Measurements from ENCODE around the gene CRKL.

The CRKL gene

DNA sequence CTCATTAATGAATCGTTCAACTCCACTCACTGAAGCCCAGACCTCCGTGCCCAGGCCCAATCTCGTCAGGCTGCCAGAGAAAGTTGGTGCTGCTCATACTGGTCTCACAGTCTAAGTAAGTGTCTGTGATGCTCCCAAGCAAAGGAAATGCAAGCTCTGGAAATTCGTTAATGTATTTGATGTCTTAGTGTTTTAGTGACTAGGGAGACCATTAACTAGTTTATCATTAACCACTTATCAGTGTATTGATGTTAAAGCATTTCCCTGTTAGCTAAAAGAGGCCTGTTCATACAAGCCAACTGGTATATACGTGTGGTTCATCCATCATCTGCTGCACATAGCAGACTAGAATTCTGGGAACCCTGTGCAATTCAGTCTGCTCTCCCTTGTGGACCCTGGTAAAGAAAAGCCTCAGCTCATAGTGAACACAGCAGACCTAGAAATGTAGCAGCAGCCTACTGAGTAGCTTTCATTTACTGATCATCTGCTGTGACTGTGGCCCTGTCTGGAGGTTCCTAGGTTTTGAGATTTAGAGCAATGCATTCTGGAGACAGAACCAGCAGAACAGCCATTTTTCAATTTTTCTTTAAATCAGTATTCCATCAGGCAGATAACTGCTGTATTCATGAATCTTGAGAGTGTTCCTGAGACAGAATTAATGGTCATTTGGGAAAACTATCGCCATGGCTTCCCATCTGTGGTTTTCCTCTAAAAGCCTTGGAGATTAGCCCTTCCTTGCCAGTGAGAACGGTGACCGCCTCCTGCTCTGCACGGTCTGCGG, 34.1 kb downstream of the CRKL start:
- no peak for DNase-seq (ENCODE audit: low read depth)
- H3K4me3 ChIP-seq (replicated peaks; ENCODE audit: low read depth, low read length): no peak overlapping the region
- no peak for TF ChIP-seq CTCF (IDR thresholded peaks at IDR 0.05; ENCODE audit: low read length, missing control alignments)

- no peak overlapping the region for H3K4me3 ChIP-seq (replicated peaks; ENCODE audit: low read depth, low read length)
- no peak for DNase-seq (ENCODE audit: low read depth)
- TF ChIP-seq CTCF (IDR thresholded peaks at IDR 0.05; ENCODE audit: low read length, missing control alignments): no peak
Observed at GRCh38 chr22:20951932-20952380, 34.7 kb downstream of the CRKL start.

- H3K4me3 ChIP-seq (replicated peaks; ENCODE audit: low read depth, low read length): no peak overlapping the region
- TF ChIP-seq CTCF (IDR thresholded peaks at IDR 0.05; ENCODE audit: low read length, missing control alignments): no peak
- DNase-seq (ENCODE audit: low read depth): no peak
Observed at GRCh38 chr22:20952544-20953341, 35.5 kb downstream of the CRKL start.

GRCh38 chr22:20953342-20953608, 36.1 kb downstream of the CRKL start:
- no peak for TF ChIP-seq CTCF (IDR thresholded peaks at IDR 0.05; ENCODE audit: low read length, missing control alignments)
- DNase-seq (ENCODE audit: low read depth): no peak
- H3K4me3 ChIP-seq (replicated peaks; ENCODE audit: low read depth, low read length): no peak overlapping the region

DNA sequence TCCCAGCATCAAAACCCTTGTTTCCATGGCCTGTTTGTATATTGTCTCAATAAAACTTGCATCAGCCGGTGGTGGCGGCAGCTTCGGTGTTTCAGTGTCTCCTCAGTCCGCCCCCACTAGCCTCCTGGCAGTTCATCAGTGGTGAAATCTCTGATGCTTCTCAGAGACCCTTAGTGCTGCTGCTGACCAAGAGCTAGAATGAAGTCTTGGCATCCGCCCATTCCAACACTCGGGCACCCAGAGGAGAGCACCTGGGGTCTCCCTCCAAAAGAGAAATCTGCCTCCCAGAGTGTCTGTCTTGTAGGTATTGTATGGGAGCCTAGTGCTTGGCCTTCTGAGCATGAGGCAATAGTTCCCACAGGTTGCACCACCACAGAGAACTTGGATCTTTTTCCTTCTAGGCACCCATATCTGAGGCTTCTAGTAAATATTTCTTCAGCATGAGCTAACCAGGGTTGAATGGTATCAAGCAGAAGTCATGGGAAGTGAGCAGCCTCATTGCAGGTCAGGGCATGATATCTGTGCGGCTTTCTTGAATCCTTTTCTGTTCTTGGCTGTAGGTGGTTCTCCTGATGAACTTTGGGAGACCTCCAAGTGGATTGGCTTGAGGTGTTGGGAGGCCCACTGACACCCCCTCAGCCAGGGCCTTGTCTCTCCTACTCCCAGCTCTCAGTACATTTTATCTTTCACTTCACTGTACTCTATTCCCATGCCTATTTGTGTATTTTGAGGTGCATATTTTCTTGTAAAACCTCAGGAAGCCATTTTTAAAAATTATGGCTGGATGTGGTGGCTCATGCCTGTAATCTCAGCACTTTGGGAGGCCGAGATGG, 36.7 kb downstream of the CRKL start:
- no peak for TF ChIP-seq CTCF (IDR thresholded peaks at IDR 0.05; ENCODE audit: low read length, missing control alignments)
- peak; percentile 75 for DNase-seq (ENCODE audit: low read depth)

DNA sequence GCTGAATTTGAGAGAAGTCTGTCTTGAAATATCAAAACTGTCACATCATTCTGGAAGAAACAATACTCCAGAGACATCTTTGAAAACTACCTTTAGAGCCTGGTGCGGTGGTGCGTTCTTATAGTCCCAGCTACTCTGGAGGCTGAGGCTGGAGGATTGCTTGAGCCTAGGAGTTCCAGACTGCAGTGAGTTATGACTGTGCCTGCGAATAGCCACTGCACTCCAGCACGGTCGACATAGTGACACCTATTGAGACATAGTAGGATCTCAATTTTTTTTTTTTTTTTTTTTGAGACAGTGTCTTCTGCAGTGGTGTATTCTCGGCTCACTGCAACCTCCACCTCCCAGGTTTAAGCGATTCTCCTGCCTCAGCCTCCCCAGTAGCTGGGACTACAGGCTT, 38.3 kb downstream of the CRKL start:
- DNase-seq (ENCODE audit: low read depth): no peak
- no peak for TF ChIP-seq CTCF (IDR thresholded peaks at IDR 0.05; ENCODE audit: low read length, missing control alignments)
- no peak overlapping the region for H3K4me3 ChIP-seq (replicated peaks; ENCODE audit: low read depth, low read length)

More for the DNA sequence above, 36.7 kb downstream of the CRKL start:
- no peak overlapping the region for H3K4me3 ChIP-seq (replicated peaks; ENCODE audit: low read depth, low read length)
